ENCODE measurements around the gene GPR151.

DNA sequence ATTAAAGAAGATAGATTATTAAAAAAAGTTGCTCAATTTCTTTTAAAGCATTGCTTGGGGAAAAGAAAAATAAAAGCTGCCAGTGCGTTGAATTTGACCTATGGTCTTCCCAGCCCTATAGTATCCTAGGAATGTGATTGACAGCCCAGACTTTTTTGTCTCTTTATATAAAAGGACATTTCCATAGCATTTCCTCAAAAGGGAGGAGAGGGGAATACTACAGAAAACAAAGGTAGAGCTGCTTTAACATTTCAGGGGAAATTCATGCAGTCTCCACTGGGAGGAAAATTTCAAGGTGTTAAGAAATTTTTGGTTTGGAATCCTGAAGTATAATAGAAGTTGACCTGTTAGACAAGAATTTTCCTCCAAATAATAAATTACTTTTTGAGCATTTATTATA is 17.9 kb upstream of the GPR151 start:
- no peak for TF ChIP-seq POLR2A (IDR thresholded peaks at IDR 0.05)
- TF ChIP-seq, protein P1, sequence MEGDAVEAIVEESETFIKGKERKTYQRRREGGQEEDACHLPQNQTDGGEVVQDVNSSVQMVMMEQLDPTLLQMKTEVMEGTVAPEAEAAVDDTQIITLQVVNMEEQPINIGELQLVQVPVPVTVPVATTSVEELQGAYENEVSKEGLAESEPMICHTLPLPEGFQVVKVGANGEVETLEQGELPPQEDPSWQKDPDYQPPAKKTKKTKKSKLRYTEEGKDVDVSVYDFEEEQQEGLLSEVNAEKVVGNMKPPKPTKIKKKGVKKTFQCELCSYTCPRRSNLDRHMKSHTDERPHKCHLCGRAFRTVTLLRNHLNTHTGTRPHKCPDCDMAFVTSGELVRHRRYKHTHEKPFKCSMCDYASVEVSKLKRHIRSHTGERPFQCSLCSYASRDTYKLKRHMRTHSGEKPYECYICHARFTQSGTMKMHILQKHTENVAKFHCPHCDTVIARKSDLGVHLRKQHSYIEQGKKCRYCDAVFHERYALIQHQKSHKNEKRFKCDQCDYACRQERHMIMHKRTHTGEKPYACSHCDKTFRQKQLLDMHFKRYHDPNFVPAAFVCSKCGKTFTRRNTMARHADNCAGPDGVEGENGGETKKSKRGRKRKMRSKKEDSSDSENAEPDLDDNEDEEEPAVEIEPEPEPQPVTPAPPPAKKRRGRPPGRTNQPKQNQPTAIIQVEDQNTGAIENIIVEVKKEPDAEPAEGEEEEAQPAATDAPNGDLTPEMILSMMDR (IDR thresholded peaks at IDR 0.05): no peak
- TF ChIP-seq EP300 (IDR thresholded peaks at IDR 0.05): no peak
- no peak for TF ChIP-seq POLR2AphosphoS5 (IDR thresholded peaks at IDR 0.05)
